CD4-positive, alpha-beta memory T cell (primary cell): Measurements from ENCODE around the gene C10orf143. TPM values are rescaled to one million over a fixed set of nuclear protein-coding genes. Genes with fewer than 3 reads are reported as not detected.

Experiments
- CTCF ChIA-PET: fragments of 350-600 bp; sonication (Branson Sonifier 250); formaldehyde crosslinking; loops from one replicate; lab custom pipeline; 2021; ENCODE audit warnings: inconsistent platforms; ENCODE audit not compliant: partially characterized antibody; lab: Charles Lee
- POLR2A ChIA-PET: fragments of 350-600 bp; sonication (Branson Sonifier 250); formaldehyde crosslinking; loops from one replicate; lab custom pipeline; 2021; ENCODE audit not compliant: partially characterized antibody; lab: Charles Lee
- DNase-seq, 5 donors: peaks; one replicate each; pipeline versions ENCODE4 v3.0.0 to v3.0.0-alpha.2; 2020 to 2022; ENCODE audit warnings: mixed read lengths in 1 of 5
- H3K27ac ChIP-seq: one replicate; pipeline ENCODE4 v1.7.0; 2013; ENCODE audit warnings: low read depth, low read length
- H3K27me3 ChIP-seq: 2 replicates; pipeline ENCODE4 v1.7.0; 2013; ENCODE audit warnings: mild to moderate bottlenecking, low read length, moderate library complexity; ENCODE audit not compliant: insufficient read depth
- H3K36me3 ChIP-seq: 2 replicates; pipeline ENCODE4 v1.7.0; 2013; ENCODE audit warnings: mild to moderate bottlenecking, low read length, moderate library complexity; ENCODE audit not compliant: insufficient read depth
- H3K4me1 ChIP-seq: 2 replicates; pipeline ENCODE4 v1.7.0; 2013; ENCODE audit warnings: mild to moderate bottlenecking, low read length, moderate library complexity; ENCODE audit not compliant: insufficient read depth
- H3K4me3 ChIP-seq, 2 donors: one replicate each; pipeline ENCODE4 v1.7.0; 2013; ENCODE audit warnings: low read length in 2 of 2, mild to moderate bottlenecking in 1 of 2
- H3K9me3 ChIP-seq, 2 donors: one replicate each; pipeline ENCODE4 v1.7.0; 2013; ENCODE audit warnings: low read length in 2 of 2, control low read depth in 1 of 2; ENCODE audit not compliant: control insufficient read depth in 1 of 2
- H3K27ac Mint-ChIP-seq, 7 donors: one replicate each; pipeline ENCODE4 v1.8.0; 2020 to 2021; ENCODE audit warnings: mixed read lengths in 7 of 7, mild to moderate bottlenecking in 6 of 7, inconsistent platforms in 3 of 7, moderate library complexity in 3 of 7
- H3K27me3 Mint-ChIP-seq, 2 donors: one replicate each; pipeline ENCODE4 v1.8.0; 2020 to 2021; ENCODE audit warnings: mixed read lengths in 2 of 2
- H3K36me3 Mint-ChIP-seq, 2 donors: one replicate each; pipeline ENCODE4 v1.8.0; 2020 to 2021; ENCODE audit warnings: mixed read lengths in 2 of 2, inconsistent platforms in 1 of 2, mild to moderate bottlenecking in 1 of 2
- H3K4me1 Mint-ChIP-seq, 4 donors: one replicate each; pipeline ENCODE4 v1.8.0; 2020 to 2021; ENCODE audit warnings: mixed read lengths in 4 of 4, mild to moderate bottlenecking in 1 of 4
- H3K4me3 Mint-ChIP-seq, 8 donors: one replicate each; pipeline ENCODE4 v1.8.0; 2020 to 2021; ENCODE audit warnings: mixed read lengths in 8 of 8, mild to moderate bottlenecking in 7 of 8, moderate library complexity in 6 of 8, inconsistent platforms in 3 of 8
- H3K9me3 Mint-ChIP-seq, 8 donors: one replicate each; pipeline ENCODE4 v1.8.0; 2020 to 2021; ENCODE audit warnings: mixed read lengths in 8 of 8, mild to moderate bottlenecking in 5 of 8, inconsistent platforms in 3 of 8, moderate library complexity in 1 of 8
- intact Hi-C: fragments of 100-400 bp; cut with micrococcal nuclease; formaldehyde crosslinking; loops from one replicate; pipeline ENCODE4 v1.15.1; 2023
- polyA plus RNA-seq, 2 donors: library from polyadenylated mRNA; unstranded; fragments of 300-500 nt; fragmentation: Illumina TruSeq; gene quantifications; one replicate each; pipeline ENCODE4 v1.2.3, GENCODE V29; 2021
- total RNA-seq, 2 experiments: library from RNA; stranded (reverse); gene quantifications; one replicate each; pipeline ENCODE4 v1.2.3, GENCODE V29; 2021

Gene C10orf143
- total and polyA plus RNA-seq, 4 experiments from 2014 or later, result 9.2 to 33.9 (median 14.0) TPM

- H3K9me3 Mint-ChIP-seq, result no peaks in the 10 kb centered on the region
- Histone ChIP-seq H3K27ac (no peak overlapping the region), H3K4me3 (no peak overlapping the region), H3K9me3 (no peaks in the 10 kb centered on the region), H3K4me1 (peaks cover 68% of the 10 kb centered on the region), H3K27me3 (no peaks in the 10 kb centered on the region), H3K36me3 (no peaks in the 10 kb centered on the region)
- peak overlapping the region in 2 of 8 donors; percentile 5 to 41 for H3K4me3 Mint-ChIP-seq
- DNase-seq, result no peak
- intact Hi-C loops, result no loop called here
- ChIA-PET POLR2A (interaction anchor here (4.9 kb wide), 1 partner anchor 30 kb away, joined by 178 read pairs; the partner anchor contains the start of gene C10orf143), CTCF (interaction anchor here (1.8 to 5.6 kb wide), 2 partner anchors 13 to 30 kb away, joined by 6 to 60 read pairs; partner anchors contain the start of gene C10orf143)
- no peaks in the 10 kb centered on the region for H3K27me3 Mint-ChIP-seq
- H3K27ac Mint-ChIP-seq, result peak overlapping the region in 1 of 7 donors; percentile 35
- H3K4me1 Mint-ChIP-seq, result peaks cover 44 to 70% (median 51%) of the 10 kb centered on the region in 4 donors
- H3K36me3 Mint-ChIP-seq, result peaks cover 4 to 29% of the 10 kb centered on the region in 2 donors
Observed at GRCh38 chr10:130140425-130140824, 29.8 kb upstream of the C10orf143 start.

- peaks cover 4 to 18% of the 10 kb centered on the region in 2 donors for H3K36me3 Mint-ChIP-seq
- no peak overlapping the region for H3K27ac ChIP-seq
- no peaks in the 10 kb centered on the region for H3K9me3 ChIP-seq
- intact Hi-C loops, result no loop called here
- peaks cover 69% of the 10 kb centered on the region for H3K4me1 ChIP-seq
- H3K27me3 Mint-ChIP-seq, result peaks cover 0 to 2% of the 10 kb centered on the region in 2 donors
- ChIA-PET POLR2A (interaction anchor here (4.9 kb wide), 1 partner anchor 28 kb away, joined by 178 read pairs; the partner anchor contains the start of gene C10orf143), CTCF (interaction anchor here (1.2 to 5.6 kb wide), 4 partner anchors 11 to 51 kb away, joined by 4 to 60 read pairs (median 5); partner anchors contain the start of gene C10orf143)
- peak overlapping the region; percentile 55 to 90 (median 80) for H3K4me3 Mint-ChIP-seq
- no peaks in the 10 kb centered on the region for H3K27me3 ChIP-seq
- peak overlapping the region in 5 of 7 donors; percentile 7 to 70 (median 36) for H3K27ac Mint-ChIP-seq
- no peak for DNase-seq
- H3K4me3 ChIP-seq, result no peak overlapping the region
- H3K36me3 ChIP-seq, result no peaks in the 10 kb centered on the region
- H3K9me3 Mint-ChIP-seq, result no peaks in the 10 kb centered on the region
- peaks cover 41 to 74% (median 54%) of the 10 kb centered on the region in 4 donors for H3K4me1 Mint-ChIP-seq
Observed at GRCh38 chr10:130138479-130138866, 27.8 kb upstream of the C10orf143 start.

DNA sequence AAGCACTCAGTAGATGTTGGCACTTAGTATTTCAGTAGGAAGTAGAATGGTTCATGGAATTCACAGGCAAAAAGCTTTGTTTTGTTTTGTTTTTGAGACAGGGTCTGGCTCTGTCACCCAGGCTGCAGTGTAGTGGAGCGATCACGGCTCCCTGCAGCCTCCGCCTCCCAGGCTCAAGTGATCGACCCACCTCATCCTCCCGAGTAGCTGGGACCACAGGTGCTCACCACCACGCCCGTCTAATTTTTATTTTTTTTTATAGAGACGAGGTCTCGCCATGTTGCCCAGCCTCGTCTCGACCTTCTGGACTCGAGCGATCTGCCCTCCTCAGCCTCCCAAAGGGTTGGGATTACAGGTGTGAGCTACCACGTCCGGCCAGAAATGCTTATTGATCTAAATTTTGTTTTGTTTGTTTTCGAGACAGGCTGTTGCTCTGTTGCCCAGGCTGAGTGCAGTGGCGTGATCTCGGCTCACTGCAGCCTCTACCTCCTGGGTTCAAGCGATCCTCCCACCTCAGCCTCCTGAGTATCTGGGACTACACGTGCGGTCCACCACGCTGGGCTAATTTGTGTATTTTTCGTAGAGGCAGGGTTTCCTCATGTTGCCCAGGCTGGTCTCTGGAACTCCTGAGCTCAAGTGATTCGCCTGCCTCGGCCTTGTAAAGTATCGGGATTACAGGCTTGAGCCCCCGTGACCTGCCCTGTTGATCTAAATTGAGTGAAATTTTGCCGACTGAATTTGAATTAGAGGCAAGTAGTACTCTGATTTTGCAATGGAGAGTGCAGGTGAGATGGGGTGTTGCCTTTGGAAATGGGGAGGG, 27.2 kb upstream of the C10orf143 start:
- peaks cover 4 to 15% of the 10 kb centered on the region in 2 donors for H3K36me3 Mint-ChIP-seq
- ChIA-PET CTCF (interaction anchor here (1.2 to 5.6 kb wide), 3 partner anchors 11 to 52 kb away, joined by 4 to 60 read pairs (median 4); partner anchors contain the start of gene C10orf143), POLR2A (interaction anchor here (4.9 kb wide), 1 partner anchor 27 kb away, joined by 178 read pairs; the partner anchor contains the start of gene C10orf143)
- peaks cover 0 to 2% of the 10 kb centered on the region in 2 donors for H3K27me3 Mint-ChIP-seq
- H3K27ac Mint-ChIP-seq, result peak overlapping the region; percentile 15 to 92 (median 78)
- peaks cover 37 to 69% (median 50%) of the 10 kb centered on the region in 4 donors for H3K4me1 Mint-ChIP-seq
- peak overlapping the region; percentile 85 to 92 (median 89) for H3K4me3 Mint-ChIP-seq
- H3K36me3 ChIP-seq, result no peaks in the 10 kb centered on the region
- H3K27me3 ChIP-seq, result no peaks in the 10 kb centered on the region
- peak overlapping the region; percentile 60 to 66 for H3K4me3 ChIP-seq
- H3K9me3 Mint-ChIP-seq, result no peaks in the 10 kb centered on the region
- peaks cover 66% of the 10 kb centered on the region for H3K4me1 ChIP-seq
- intact Hi-C loops, result no loop called here
- peak overlapping the region; percentile 69 for H3K27ac ChIP-seq
- no peaks in the 10 kb centered on the region for H3K9me3 ChIP-seq
- DNase-seq, result no peak

DNA sequence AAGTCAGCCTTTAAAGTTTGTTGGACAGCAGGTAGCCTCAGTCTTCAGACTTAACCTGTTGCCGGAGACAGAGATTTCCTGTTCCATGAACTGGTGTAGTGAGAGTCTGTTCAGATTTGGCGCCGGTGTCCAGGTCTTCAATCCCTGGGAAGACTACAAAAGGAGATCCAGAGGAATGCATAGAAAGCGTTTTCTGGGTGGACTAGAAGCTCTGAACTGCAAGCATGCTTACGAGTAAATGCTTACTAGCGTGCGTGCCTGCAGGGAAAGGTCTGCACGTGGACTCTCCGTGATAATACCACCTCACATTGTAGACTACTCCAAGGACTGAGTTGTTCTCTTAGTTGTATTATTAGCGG, 26.4 kb upstream of the C10orf143 start:
- Mint-ChIP-seq H3K27me3 (peaks cover 0 to 2% of the 10 kb centered on the region in 2 donors), H3K9me3 (no peaks in the 10 kb centered on the region), H3K36me3 (peaks cover 4 to 8% of the 10 kb centered on the region in 2 donors), H3K4me3 (peak overlapping the region; percentile 85 to 92 (median 89)), H3K27ac (peak overlapping the region; percentile 78 to 92 (median 86)), H3K4me1 (peaks cover 29 to 61% (median 42%) of the 10 kb centered on the region in 4 donors)
- intact Hi-C loops, result no loop called here
- Histone ChIP-seq H3K27ac (peak overlapping the region; percentile 69), H3K9me3 (no peaks in the 10 kb centered on the region), H3K36me3 (no peaks in the 10 kb centered on the region), H3K4me3 (peak overlapping the region; percentile 60 to 66), H3K4me1 (peaks cover 58% of the 10 kb centered on the region), H3K27me3 (no peaks in the 10 kb centered on the region)
- CTCF ChIA-PET, result interaction anchor here (1.3 to 5.6 kb wide), 3 partner anchors 9 to 53 kb away, joined by 4 to 60 read pairs (median 8); partner anchors contain the start of gene C10orf143
- no peak for DNase-seq
- POLR2A ChIA-PET, result interaction anchor here (1.3 to 4.9 kb wide), 2 partner anchors 27 to 30 kb away, joined by 6 to 178 read pairs; partner anchors contain the start of gene C10orf143

DNA sequence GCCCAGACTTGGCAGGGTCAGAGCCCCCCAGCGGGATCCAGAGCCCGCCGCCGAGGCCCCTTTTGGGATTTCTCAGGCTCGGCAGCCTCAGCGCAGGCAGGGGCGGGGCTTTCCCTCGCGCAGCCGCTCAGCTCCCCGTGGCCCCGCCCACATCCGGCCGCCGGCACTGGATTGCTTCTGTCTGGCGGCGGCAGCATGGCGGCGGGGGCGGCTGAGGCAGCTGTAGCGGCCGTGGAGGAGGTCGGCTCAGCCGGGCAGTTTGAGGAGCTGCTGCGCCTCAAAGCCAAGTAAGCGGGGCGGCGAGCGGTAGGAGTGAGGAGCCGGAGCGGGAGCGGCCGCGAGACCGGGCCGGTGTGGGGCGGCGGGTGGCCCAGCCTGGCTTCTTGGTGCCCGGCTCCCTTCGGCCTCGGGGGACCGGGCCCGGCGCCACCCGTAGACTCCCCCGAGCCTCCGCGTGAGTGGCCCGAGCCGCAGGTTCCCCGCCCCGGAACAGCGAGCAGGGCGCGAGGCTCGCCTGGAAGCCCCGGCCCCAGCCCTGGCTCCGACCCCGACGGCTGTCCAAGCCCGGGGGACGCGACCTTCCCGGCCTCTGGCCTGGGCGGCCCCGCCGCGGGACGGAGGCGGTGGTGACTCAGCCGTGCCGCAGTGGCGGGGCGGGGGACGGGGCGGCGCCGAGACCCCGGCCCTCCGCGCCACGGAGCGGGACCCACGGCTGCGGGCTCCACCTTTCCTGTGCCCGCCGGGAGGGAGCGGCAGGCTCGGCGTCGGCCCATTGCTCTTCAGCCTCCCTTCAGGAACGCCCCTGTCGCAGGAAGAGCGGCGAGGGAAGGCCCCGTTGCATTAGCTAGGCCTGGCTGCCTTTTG, 25.8 kb upstream of the C10orf143 start, which contains the start of gene GLRX3:
Gene GLRX3, plus strand, starts transcription at position 166 of the 864 bp plus-strand sequence. Its CDS starts 30 bp downstream, at position 196.
- ChIA-PET CTCF (interaction anchor here (1.7 to 5.6 kb wide), 2 partner anchors 9 to 26 kb away, joined by 8 to 60 read pairs; partner anchors contain the start of gene C10orf143), POLR2A (interaction anchor here (0.9 to 4.9 kb wide), 3 partner anchors 23 to 29 kb away, joined by 3 to 178 read pairs (median 6); partner anchors contain the start of gene C10orf143)
- Mint-ChIP-seq H3K4me3 (peak within 1 kb of the TSS; percentile 89 to 95 (median 92)), H3K36me3 (peaks cover 4 to 5% of the 10 kb centered on the region in 2 donors), H3K4me1 (peaks cover 23 to 55% (median 36%) of the 10 kb centered on the region in 4 donors), H3K27me3 (peaks cover 0 to 2% of the 10 kb centered on the region in 2 donors), H3K9me3 (no peaks in the 10 kb centered on the region), H3K27ac (peak within 1 kb of the TSS; percentile 80 to 94 (median 88))
- H3K4me3 ChIP-seq, result peak within 1 kb of the TSS; percentile 60 to 66
- H3K4me1 ChIP-seq, result peaks cover 52% of the 10 kb centered on the region
- DNase-seq, result peak; percentile 83 to 88 (median 85)
- intact Hi-C loops, result loop anchor here (1.0 kb wide), 1 partner anchor 26 kb away; the partner anchor contains the start of gene C10orf143
- peak within 1 kb of the TSS; percentile 69 for H3K27ac ChIP-seq
- H3K36me3 ChIP-seq, result no peaks in the 10 kb centered on the region
- no peaks in the 10 kb centered on the region for H3K9me3 ChIP-seq
- no peaks in the 10 kb centered on the region for H3K27me3 ChIP-seq

DNA sequence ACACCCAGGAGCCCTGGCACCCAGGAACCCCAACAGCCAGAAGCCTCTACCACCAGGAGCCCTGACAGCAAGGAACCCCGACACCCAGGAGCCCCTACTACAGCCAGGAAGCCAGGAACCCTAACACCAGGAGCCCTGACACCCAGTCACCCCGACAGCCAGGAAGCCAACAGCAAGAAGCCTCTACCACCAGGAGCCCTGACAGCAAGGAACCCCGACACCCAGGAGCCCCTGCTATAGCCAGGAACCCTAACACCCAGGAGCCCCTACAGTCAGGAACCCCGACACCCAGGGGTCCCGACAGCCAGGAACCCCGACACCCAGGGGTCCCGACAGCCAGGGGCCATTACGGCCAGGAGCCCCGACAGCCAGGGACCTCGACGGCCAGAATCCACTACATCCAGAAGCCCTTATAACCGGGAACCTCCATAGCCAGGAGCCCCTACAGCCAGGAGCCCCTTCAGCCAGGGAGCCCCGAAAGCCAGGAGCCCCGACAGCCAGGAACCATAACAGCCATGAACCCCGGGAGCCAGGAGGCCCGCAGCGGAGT, 25.1 kb upstream of the C10orf143 start:
- peak overlapping the region; percentile 57 to 60 for H3K4me3 ChIP-seq
- H3K36me3 Mint-ChIP-seq, result peaks cover 2 to 4% of the 10 kb centered on the region in 2 donors
- H3K4me3 Mint-ChIP-seq, result peak overlapping the region; percentile 75 to 95 (median 92)
- H3K9me3 ChIP-seq, result no peaks in the 10 kb centered on the region
- H3K27me3 Mint-ChIP-seq, result peaks cover 4 to 8% of the 10 kb centered on the region in 2 donors
- no peaks in the 10 kb centered on the region for H3K36me3 ChIP-seq
- POLR2A ChIA-PET, result interaction anchor here (0.9 to 4.9 kb wide), 3 partner anchors 24 to 28 kb away, joined by 3 to 178 read pairs (median 6); partner anchors contain the start of gene C10orf143
- peak overlapping the region; percentile 69 for H3K27ac ChIP-seq
- intact Hi-C loops, result loop anchor here (1.0 kb wide), 1 partner anchor 25 kb away; the partner anchor contains the start of gene C10orf143
- DNase-seq, result peak in 2 of 5 donors; percentile 2 to 8
- CTCF ChIA-PET, result interaction anchor here (1.7 to 5.6 kb wide), 2 partner anchors 8 to 25 kb away, joined by 8 to 60 read pairs; partner anchors contain the start of gene C10orf143
- peaks cover 45% of the 10 kb centered on the region for H3K4me1 ChIP-seq
- H3K27ac Mint-ChIP-seq, result peak overlapping the region; percentile 48 to 90 (median 81)
- H3K4me1 Mint-ChIP-seq, result peaks cover 20 to 48% (median 30%) of the 10 kb centered on the region in 4 donors
- H3K9me3 Mint-ChIP-seq, result no peaks in the 10 kb centered on the region
- H3K27me3 ChIP-seq, result no peaks in the 10 kb centered on the region
